ENCODE results near the gene ISY1.

The ISY1 gene

DNA sequence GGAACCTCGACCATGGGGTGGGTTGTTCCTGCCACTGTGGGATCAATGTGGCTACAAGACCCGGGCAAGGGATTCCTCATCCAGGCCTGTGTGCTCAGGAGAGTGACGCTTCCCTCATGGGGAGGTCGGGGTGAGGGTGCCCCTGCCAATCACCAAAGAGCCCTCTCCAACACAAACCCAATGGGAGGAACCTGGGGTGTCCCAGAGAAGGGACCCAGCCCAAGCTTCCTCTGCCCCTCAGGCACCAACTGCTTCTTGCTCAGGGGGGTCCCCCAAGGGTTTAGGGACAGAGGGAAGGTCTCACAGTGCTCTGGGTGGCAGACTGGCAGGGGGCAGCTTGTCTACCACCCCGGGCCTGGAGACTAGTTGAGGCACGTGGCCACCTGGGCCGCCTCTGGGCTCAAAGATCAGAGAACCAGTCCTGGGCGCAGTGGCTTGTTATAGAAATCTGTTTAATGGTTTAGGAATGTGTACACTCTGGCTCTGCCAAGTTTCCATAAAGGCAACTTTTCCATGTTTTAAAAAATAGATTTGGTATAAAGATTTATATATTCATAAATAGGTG is 73.6 kb downstream of the ISY1 start:
- DNase-seq (ENCODE audit: low read depth in 2 of 2) = no peak

DNA sequence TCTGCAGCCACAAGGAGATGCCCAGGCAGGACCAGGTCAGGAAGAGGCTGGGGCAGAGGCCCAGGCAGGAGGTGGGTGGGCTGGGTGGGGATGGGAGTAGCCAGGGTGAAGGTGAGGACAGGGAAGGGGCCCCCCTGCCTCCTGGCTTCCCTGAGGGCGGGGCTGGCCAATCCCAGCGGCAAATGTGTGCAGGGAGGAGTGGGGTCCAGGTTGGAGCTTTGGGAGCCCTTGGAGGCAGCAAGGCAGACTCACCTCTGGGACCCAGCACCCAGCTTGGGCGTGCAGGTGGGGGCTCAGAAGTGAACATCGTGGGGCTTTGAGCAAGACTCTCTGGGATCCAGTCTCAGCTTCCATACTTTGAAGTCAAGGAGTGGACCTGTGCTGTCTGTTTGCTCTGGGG is 75.0 kb downstream of the ISY1 start:
- DNase-seq (ENCODE audit: low read depth in 2 of 2) = no peak

DNA sequence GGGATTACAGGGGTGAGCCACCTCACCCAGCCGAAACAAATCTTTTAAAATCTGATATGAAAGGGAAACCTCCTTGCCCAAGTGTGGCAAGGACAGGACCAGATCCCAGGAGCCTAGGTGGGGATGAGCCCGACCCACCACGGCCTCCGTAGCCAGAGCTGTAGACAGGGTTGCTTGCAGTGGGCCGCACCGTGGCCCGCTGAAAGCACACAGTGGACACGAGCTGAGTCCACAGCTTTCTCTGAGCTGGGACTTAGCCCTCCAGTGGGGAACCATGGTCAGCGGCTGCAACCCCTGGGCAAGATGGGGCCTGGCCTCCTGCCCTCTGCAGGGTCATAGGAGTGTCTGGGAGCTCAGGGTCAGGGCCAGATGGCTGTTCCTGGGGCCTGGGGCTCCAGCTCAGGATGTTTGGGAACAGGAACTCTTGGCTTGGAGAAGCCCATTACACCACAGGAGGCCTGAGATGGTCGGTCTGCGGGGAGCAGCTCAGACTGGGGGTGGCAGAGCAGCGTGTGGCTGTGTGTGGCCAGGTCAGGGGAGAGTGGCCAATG is 75.6 kb downstream of the ISY1 start:
- DNase-seq (ENCODE audit: low read depth in 2 of 2) = no peak

DNA sequence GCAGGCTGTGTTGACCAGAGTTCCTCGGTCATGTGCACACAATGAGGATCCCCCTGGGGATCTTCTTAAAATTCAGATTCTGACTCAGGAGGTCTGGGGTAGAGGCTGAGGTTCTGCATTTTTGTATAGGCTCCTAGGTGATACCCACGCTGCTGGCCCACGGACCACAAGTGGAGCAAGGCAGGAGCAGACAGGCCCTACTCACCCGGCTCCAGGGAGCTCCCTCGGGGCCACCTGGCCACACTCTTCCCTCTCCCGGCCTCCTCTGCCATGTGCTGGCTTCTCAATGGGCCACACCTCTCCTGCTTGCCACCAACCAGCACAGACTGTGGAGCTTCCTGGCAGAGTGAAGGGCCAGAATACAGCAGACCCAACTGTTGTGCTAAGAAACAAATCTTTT is 76.4 kb downstream of the ISY1 start:
- DNase-seq (ENCODE audit: low read depth in 2 of 2) = no peak

DNA sequence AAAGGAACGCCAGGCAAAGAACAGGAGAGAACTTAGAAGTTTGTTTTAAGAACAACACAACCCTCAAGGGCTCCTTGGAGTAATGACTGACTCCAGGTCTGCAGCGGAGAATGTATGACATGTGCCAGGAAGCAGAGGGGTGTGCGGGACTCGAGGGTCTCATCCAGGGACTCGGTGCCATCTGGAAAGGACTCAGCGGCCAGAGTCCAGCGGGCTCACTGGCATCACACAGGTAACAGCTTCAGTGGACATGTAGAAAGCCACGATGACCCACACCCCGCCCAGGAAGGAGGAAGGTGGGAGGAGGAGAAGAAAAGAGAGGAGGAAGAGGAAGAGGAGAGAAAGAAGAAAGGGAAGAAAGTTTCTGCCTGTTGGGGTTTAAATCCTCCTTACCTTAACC is 78.8 kb downstream of the ISY1 start:
- DNase-seq (ENCODE audit: low read depth in 2 of 2) = no peak

DNA sequence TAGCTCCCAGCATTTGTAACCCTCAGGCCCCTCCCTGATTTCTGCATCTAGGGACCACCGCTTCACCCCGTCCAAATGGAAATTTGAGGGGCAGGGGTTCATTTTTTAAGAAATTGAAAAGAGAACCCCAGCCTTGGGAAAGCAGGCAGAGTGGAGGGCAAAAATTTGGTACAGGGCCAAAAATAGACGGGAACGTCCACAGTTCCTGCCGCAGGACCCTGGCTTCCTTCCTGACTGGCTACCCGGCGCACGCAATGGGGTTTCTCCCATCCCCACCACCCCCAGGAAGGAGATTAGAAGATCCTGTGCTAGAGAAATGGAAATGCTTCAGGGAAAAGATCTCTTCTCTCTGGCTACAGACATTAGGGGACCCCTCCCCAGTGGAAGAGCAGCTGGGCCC is 79.4 kb downstream of the ISY1 start:
- DNase-seq (ENCODE audit: low read depth in 2 of 2) = no peak

DNA sequence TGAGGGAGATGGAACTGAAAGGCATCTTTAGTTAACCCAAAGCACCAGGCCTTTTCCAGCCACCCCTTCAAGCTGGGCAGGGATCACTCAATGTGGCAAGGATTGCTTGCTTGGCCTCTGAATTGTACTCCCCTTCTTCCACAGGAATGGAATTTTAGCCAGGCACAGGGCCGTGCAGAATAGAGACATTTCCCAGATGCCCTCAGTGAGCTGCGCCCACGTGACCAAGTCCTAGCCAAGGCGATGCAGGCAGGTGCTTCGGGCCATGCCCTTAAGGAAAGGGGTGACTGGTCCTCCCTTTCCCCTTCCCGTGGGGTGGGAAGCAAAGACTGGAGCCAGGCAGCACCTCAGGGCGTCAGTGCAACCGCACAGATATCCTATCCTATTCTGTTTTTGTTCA is 82.4 kb downstream of the ISY1 start:
- no peak for DNase-seq (ENCODE audit: low read depth in 2 of 2)
